ENCODE data around the gene LHX8. TPM values are rescaled to one million over a fixed set of nuclear protein-coding genes. Genes with fewer than 3 reads are reported as not detected.

Gene LHX8
- total RNA-seq, 1 experiment from 2014 or later = 0.37 TPM

DNA sequence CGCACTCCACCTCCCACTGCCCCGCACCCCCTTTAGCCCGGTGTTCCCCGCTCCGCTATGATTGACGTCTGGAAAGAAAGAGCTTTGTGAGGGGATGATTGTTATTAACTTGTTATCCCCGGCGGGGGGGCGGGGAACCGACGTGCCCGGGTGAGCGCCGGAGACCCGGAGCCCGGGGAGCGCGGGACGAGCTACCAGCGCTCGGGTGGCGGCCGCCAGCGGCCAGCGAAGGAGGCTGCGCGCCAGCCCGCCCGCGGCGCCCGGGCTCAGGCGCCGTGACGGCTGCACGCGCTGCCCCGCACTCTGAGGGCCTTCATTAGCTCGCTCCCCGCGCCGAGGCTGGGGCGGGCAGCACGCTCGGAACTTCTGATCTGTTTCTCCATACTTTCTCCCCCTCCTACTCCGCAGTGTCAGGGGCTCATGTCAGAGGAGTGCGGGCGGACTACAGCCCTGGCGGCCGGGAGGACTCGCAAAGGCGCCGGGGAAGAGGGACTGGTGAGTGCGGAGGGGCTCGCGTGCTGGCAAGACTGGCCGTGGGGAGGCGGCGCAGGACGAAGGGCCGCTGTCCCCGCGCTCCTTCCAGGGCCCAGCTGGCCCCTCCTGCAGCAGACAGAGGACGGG lies 2.1 kb downstream of the LHX8 start (continued):
- TF ChIP-seq ZNF425 (CRISPR knock-in tag; conservative IDR thresholded peaks at IDR 0.05) = no peak
- TF ChIP-seq GABPB1 (CRISPR knock-in tag; IDR thresholded peaks at IDR 0.05) = no peak
- TF ChIP-seq TCF7 (CRISPR knock-in tag; IDR thresholded peaks at IDR 0.05; ENCODE audit: low read depth) = no peak
- TF ChIP-seq ZNF396 (CRISPR knock-in tag; IDR thresholded peaks at IDR 0.05; ENCODE audit: borderline replicate concordance) = no peak
- TF ChIP-seq, protein P1, sequence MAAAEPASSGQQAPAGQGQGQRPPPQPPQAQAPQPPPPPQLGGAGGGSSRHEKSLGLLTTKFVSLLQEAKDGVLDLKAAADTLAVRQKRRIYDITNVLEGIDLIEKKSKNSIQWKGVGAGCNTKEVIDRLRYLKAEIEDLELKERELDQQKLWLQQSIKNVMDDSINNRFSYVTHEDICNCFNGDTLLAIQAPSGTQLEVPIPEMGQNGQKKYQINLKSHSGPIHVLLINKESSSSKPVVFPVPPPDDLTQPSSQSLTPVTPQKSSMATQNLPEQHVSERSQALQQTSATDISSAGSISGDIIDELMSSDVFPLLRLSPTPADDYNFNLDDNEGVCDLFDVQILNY (CRISPR knock-in tag; IDR thresholded peaks at IDR 0.05) = no peak
- no peak for TF ChIP-seq ATF6 (CRISPR knock-in tag; IDR thresholded peaks at IDR 0.05)
- TF ChIP-seq TP53 (CRISPR knock-in tag; IDR thresholded peaks at IDR 0.05) = no peak

DNA sequence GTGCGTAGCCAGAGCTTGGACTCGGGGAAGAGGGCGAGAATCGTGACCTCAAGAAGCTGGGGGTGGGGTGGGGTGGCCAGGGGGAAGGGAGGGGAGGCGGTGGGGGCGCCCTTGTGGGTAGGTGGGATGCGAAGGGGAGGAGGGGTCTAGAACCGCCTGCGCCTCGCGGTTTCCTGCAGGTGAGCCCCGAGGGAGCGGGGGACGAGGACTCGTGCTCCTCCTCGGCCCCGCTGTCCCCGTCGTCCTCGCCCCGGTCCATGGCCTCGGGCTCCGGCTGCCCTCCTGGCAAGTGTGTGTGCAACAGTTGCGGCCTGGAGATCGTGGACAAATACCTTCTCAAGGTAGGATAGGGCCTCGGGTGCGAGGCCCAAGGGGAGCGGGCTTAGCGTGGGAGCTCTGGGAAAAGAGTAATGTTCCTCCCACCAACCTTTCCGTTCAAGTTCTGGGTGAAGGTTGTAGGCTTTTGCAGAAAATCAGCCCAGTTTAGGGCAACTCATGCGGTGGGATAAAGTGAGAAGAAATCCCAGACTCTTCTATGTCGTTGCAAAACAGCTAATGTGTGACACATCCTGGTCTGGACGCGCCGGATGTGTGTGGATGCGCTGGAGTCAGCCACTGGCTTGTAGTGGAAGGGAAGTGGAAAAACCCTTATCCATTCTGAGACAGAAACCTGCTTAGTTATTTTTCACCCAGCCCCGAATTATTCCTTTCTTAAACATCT lies 2.9 kb downstream of the LHX8 start:
- peak; percentile 6 for ATAC-seq
- TF ChIP-seq SMAD3 (CRISPR knock-in tag; IDR thresholded peaks at IDR 0.05; ENCODE audit: borderline replicate concordance) = 0 out of 2 replicates have a peak, but pooled peaks have one; percentile 40
- 0 out of 2 replicates have a peak, but pooled peaks have one; percentile 10 for TF ChIP-seq FOXP4 (CRISPR knock-in tag; IDR thresholded peaks at IDR 0.05)
- TF ChIP-seq NFYB (CRISPR knock-in tag; conservative IDR thresholded peaks at IDR 0.05; ENCODE audit: low read depth) = no peak
- TF ChIP-seq, protein P2, sequence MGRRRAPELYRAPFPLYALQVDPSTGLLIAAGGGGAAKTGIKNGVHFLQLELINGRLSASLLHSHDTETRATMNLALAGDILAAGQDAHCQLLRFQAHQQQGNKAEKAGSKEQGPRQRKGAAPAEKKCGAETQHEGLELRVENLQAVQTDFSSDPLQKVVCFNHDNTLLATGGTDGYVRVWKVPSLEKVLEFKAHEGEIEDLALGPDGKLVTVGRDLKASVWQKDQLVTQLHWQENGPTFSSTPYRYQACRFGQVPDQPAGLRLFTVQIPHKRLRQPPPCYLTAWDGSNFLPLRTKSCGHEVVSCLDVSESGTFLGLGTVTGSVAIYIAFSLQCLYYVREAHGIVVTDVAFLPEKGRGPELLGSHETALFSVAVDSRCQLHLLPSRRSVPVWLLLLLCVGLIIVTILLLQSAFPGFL (CRISPR knock-in tag; IDR thresholded peaks at IDR 0.05; ENCODE audit: borderline replicate concordance) = no peak
- Mint-ChIP-seq H3K27ac (no peak overlapping the region), H3K4me1 (peaks cover 61% of the 10 kb centered on the region), H3K9me3 (no peaks in the 10 kb centered on the region), H3K27me3 (ENCODE audit: low read depth) (peaks cover 84% of the 10 kb centered on the region), H3K4me3 (peak overlapping the region; percentile 80), H3K36me3 (no peaks in the 10 kb centered on the region)
- no peak for DNase-seq (ENCODE audit: low spot score)
- POLR2A ChIA-PET = no interaction called here
- CTCF ChIA-PET = interaction anchor here (0.7 to 3.9 kb wide), 2 partner anchors 84 to 395 kb away, joined by 3 to 18 read pairs; no protein-coding TSS in a partner anchor

DNA sequence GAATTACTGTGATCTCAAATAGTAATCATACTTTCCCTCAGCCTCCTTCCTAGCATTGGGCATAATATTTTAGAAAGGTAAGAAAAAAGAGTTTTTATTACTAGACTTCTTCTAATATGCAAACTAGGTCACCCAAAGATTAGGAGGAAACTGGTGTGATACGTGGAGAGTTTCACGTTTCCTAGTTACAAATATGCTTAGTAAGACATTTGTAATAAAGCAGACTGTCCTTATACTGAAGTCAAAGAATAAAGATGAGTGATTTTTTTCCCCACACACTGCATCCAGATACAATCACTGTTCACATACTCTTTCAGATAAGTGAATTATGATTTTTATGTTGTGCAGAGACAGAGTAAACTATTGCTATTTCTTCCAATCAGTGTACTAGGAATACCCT lies 17.9 kb downstream of the LHX8 start:
- Mint-ChIP-seq H3K4me3 (no peak overlapping the region), H3K27ac (no peak overlapping the region), H3K9me3 (no peaks in the 10 kb centered on the region), H3K27me3 (ENCODE audit: low read depth) (no peaks in the 10 kb centered on the region), H3K36me3 (no peaks in the 10 kb centered on the region), H3K4me1 (no peaks in the 10 kb centered on the region)
- POLR2A ChIA-PET = interaction anchor here (0.6 kb wide), 1 partner anchor 952 kb away, joined by 5 read pairs; no protein-coding TSS in a partner anchor
- ATAC-seq = no peak
- no peak for DNase-seq (ENCODE audit: low spot score)
- CTCF ChIA-PET = no interaction called here
- TF ChIP-seq TEAD1 (CRISPR knock-in tag; IDR thresholded peaks at IDR 0.05) = no peak
- TF ChIP-seq TCF7 (CRISPR knock-in tag; IDR thresholded peaks at IDR 0.05; ENCODE audit: low read depth) = no peak
- no peak for TF ChIP-seq ETV6 (CRISPR knock-in tag; IDR thresholded peaks at IDR 0.05)
- TF ChIP-seq CREB1 (CRISPR knock-in tag; IDR thresholded peaks at IDR 0.05) = no peak
- TF ChIP-seq ESRRA (CRISPR knock-in tag; IDR thresholded peaks at IDR 0.05; ENCODE audit: borderline replicate concordance) = no peak
- no peak for TF ChIP-seq TEAD4 (CRISPR knock-in tag; IDR thresholded peaks at IDR 0.05)
- no peak for TF ChIP-seq ATF1 (CRISPR knock-in tag; IDR thresholded peaks at IDR 0.05)
- no peak for TF ChIP-seq ZNF219 (CRISPR knock-in tag; IDR thresholded peaks at IDR 0.05; ENCODE audit: borderline replicate concordance)
- TF ChIP-seq NFATC4 (CRISPR knock-in tag; IDR thresholded peaks at IDR 0.05) = no peak
- TF ChIP-seq, protein P3, sequence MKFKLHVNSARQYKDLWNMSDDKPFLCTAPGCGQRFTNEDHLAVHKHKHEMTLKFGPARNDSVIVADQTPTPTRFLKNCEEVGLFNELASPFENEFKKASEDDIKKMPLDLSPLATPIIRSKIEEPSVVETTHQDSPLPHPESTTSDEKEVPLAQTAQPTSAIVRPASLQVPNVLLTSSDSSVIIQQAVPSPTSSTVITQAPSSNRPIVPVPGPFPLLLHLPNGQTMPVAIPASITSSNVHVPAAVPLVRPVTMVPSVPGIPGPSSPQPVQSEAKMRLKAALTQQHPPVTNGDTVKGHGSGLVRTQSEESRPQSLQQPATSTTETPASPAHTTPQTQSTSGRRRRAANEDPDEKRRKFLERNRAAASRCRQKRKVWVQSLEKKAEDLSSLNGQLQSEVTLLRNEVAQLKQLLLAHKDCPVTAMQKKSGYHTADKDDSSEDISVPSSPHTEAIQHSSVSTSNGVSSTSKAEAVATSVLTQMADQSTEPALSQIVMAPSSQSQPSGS (CRISPR knock-in tag; IDR thresholded peaks at IDR 0.05; ENCODE audit: borderline replicate concordance, low read depth) = no peak
- no peak for TF ChIP-seq ZNF138 (CRISPR knock-in tag; conservative IDR thresholded peaks at IDR 0.05)
- TF ChIP-seq SMAD4 (CRISPR knock-in tag; IDR thresholded peaks at IDR 0.05) = no peak
- TF ChIP-seq FOXK1 (CRISPR knock-in tag; IDR thresholded peaks at IDR 0.05) = no peak

Measured in WTC11 (cell line).